GM21717 (cell line): ENCODE results near the gene CFAP157.

ENCODE experiments used
- ATAC-seq: cut with Tn5 transposase; IDR thresholded peaks from one replicate; pipeline ENCODE4 v1.9.1; 2021; ENCODE audit warnings: mild to moderate bottlenecking, moderate library complexity; ENCODE audit not compliant: unreplicated experiment

CFAP157 gene

DNA sequence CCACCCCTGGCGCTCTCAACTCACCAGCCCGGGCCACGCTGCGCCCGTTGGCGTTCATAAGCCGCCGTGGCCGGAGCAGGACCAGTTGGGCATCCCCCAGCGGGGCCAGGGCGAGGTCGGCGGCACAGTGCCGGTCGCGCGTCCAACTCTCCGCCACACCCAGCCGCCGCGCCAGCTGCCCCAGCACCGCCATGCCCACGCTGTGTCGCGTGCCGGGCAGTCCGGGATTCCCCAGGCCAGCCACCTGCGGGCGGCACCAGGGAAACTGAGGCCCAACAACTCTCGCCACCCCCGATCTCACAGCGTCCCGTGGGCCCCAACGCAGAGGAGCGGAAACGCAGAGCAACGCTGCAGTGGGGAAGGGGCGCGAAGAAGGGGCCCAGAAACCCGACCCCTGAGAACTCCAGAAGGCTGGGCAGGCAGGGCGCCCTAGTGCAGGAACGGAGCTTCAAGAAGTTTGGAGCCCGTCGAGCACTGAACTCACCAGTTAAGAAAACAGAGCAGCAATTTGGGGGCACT lies 8.2 kb downstream of the CFAP157 start:
- peak; percentile 12 for ATAC-seq

DNA sequence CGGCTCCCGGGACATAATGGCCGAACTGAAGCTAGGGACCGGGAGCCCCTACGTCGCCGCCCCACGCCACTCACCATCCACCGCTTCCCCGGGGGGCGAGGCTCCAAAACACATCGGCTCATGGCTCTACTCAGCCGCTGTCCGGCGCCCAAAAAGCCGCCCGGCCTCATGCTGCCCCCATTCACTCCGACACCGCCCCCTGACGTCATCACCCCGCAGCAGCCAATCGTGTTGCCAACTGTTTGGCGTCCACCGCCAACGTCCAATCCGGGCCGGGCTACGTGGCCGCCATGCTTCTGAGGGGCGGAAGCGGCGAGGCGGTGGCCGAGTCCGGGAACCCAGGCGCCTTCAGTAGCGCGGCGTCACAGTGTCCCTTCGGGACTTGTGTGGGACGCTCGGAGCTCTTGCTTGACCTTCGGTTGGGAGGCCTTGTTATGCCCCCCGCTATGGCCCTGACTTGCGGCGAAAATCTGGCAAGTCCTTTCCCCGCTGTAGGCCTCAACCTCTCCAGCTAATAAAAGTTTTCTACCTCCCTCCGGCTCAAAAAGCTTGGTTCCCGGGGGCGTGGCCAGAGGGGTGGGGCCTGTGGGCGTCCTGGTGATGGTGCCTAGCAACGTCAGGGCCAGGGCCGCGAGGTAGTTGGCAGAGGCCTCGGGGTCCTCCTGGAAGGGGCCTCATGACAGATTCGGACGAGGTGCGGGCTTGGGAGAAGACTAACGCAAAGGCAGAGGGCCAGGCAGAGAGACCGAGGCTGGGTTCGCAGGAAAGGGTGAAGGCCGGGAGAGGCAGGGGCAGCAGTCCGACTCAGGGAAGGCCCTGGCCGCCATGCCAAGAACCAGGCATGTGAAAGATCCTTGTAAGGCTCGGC lies 8.9 kb downstream of the CFAP157 start, which contains the start of the genes PTRH1 and TTC16:
TSS of gene PTRH1 (minus strand) at position 194 of the 868 bp plus-strand sequence. CDS start at position 170, 24 bp downstream.
TSS of gene TTC16 (plus strand) at position 610 of the 868 bp plus-strand sequence. CDS start at position 677, 67 bp downstream.
- peak; percentile 89 for ATAC-seq

DNA sequence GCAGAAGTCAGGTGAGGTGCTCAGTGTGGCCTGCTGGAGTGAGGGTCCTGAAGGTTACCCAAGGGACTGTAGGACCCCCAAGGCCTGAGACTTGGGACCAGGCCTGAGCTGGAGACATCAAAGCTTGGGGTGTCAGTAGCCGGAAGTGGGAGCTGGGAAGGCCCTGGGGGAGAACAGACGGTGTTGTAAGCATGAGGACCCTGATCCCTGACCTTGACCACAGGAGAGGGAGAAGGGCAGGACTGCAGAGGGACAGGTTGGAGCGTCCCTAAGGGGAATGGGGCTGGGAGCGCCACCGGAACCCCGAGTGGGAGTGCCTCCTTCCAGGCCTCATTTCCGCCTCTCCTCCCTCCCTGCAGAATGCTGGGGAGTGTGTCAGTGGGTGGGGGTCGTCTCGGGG lies 9.6 kb downstream of the CFAP157 start:
- no peak for ATAC-seq

DNA sequence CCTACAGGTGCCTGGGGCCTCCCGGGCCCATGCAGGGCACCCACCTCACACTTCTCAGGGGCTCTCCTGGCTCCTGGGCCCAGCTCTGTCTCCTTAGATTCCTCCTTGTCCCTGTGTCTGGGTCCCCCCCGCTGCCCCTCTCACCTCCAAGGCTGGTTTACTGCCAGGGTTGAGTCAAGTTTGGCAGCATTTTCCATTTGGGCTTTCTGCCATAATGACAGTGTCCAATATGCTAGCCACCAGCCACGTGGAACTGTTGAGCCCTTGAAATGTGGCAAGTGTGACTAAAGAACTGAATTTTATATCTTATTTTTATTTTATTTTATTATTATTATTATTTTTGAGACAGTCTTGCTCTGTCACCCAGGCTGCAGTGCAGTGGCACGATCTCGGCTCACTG lies 11.0 kb downstream of the CFAP157 start:
- no peak for ATAC-seq

DNA sequence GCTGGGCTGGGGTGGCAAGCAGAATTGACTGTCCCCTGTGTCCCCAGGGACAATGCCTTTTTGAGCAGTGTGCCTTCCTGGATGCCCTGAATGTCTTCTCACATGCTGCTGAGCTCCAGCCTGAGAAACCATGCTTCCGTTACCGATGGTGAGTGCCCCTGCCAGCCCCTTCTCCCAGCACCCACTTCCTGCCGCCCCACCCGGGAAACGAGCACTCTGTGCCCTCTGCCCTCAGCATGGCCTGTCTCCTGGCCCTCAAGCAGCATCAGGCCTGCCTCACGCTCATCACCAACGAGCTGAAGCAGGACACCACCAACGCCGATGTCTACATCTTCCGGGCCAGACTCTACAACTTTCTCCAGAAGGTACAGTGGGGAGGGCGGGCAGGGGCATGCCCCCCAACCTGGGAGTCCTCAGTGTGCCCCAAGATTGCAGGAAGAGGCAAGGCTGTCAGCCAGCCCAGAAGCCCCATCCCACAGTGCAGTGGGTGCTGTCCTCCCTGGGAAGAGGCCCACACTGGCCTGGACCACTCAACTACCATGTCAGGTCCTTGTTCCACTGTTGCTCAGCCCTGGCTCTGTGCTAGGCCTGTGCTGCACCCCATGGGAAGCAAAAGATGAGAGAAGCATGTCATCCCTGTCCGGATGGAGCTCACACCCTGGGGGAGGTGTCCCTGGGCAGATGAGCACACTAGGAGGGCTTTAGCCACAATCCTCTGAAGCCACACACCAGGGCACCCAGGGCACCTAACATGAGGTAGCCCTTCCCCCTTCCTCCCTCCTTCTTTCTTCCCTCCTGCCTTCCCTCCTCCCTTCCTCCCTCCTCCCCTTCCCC lies 13.5 kb downstream of the CFAP157 start:
- no peak for ATAC-seq

DNA sequence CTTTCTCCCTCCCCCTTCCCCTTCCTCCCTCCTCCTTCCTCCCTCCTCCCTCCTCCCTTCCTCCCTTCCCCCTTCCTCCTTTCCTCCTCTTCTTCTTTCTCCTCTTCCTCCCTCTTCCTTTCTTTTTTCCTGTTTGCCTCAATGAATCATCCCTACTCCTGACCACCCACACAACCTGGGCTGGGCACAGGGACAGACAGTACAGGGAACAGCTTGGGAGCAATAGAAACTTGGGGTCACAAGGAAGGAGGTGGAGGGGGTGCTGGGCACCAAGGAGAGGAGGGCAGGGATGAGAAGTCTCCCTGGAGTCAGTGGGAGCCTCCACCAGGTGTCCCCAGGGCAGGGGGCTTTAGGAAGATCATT lies 14.1 kb downstream of the CFAP157 start:
- no peak for ATAC-seq

DNA sequence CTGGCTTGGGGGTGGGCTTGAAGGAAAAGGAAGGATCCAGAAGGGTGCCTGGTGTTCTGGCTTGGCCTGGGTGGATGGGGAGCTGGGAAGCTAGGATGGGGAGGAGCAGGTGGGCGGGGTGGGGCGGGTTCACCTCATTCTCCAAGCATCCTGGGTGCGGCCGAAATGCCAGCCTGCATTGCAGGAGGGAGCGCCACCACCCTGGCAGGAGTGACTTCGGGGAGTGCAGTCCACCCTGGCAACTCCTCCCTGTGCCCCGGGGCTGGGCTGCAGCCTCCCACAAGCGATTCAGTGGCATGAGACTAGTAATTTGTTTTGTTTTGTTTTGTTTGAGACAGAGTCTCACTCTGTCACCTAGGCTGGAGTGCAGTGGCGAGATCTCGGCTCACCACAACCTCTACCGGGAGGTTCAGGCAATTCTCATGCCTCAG lies 14.6 kb downstream of the CFAP157 start:
- ATAC-seq, result no peak

DNA sequence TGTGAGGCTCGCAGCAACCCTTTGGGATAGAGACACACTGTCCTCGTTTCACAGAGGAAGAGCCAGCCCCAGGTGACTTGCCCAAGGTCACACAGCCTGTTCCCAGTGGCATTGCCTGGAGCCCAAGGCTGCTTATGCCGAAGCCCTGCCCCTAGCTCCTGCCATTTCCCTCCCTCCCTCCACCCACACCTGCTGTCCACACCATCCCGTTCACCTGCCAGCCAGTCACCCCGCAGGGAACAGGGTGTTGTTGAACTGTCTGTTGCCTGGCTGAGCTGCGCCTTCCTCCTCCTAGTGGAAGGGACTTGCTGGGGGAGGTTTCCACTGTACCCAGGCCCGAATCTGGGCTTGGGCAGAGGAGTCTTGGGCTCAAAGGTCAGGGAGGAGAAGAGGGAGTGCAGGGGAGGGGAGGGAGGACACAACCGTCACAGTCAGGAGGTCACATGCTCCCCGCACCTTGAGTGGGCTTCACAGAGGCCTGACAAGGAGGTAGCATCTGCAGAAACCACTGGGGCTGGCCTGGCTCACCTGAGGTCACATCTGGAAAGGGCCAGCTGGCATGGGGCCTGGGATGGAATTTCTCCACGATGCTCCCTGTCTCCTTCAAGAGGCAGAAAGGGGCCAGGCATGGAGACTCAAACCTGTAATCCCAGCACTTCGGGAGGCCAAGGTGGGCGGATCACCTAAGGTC lies 15.4 kb downstream of the CFAP157 start:
- ATAC-seq, result no peak

DNA sequence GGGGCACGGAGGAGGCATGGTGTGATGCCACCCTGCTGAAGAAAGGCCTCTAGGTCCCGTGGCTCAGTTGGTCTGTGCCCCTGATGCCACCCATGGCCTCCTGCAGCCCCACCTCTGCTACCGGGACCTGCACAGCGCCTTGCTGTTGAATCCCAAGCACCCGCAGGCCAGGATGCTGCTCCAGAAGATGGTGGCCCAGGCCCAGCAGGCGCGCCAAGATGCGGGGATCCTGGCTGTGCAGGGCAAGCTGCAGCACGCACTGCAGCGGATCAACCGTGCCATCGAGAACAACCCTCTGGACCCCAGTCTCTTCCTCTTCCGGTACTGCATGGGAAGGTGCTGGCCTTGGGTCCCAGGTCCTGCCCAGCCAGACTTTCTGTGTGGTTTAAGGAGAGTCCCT lies 16.2 kb downstream of the CFAP157 start:
- no peak for ATAC-seq

DNA sequence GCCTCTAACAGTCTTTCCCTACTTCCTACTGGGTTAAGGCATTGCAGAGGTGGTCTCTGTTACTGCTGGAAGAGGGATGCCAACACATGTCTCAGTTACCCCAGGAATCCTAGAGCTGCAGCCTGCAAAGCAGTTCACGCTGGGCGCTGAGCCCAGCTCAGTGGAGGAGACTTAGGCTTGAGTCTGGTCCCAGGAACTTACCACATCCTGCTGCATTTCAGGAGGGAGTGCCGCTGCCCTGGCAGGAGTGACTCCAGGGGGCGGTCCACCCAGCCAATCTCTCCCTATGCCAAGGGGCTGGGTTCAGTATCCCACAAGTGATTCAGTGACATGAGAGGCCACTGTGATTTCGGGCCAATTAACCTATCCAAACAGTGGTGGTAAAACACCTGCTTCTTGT lies 16.7 kb downstream of the CFAP157 start:
- no peak for ATAC-seq

DNA sequence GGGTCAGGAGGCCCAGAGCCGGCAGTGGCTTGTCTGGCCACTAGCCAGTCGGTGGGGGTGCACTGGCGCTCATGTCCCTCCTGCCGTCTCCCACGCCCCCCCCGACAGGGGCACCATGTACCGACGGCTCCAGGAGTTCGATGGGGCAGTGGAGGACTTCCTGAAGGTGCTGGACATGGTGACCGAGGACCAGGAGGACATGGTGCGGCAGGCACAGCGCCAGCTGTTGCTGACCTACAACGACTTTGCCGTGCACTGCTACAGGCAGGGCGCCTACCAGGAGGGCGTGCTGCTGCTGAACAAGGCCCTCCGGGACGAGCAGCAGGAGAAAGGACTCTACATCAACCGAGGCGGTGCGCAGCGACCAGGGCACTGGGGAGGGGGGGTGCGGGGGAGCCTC lies 17.2 kb downstream of the CFAP157 start:
- ATAC-seq, result no peak

DNA sequence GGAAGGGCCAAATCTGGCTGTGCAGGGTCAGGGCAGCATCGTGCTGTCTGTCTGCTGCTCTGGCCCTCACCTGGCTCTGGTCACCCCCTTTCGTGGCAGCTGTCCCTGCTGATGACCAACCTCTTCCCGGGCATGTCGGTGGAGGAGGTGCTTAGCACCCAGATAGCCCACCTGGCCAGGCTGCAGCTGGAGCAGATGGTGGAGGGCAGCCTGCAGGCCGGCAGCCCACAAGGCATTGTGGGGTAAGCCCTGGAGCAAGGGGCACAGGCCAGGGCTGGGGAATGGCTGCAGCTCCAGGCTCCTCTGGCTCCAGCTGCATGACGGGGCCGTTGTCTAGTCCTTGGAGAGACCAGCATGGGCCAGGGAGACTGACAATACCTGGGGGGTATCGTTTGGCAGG lies 20.1 kb downstream of the CFAP157 start:
- no peak for ATAC-seq

DNA sequence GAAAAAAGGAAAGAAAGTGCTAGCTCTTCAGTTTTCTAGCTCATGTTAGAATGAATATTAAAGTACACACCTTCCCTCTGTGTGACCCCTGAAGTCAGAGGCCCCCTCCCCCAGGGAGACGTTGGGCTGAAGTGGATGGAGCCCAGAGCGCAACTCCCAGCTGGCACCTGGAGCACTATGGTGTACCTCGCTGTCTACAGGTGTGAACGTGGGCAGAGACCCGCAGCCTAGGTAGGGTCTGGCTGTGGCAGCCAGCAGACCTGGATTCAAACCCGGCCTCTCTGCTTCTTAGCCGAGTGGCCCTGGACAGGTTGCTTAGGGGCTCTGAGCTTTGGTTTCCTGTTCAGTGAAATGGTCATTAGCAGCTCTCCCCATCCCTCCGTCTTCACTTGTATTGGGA lies 22.0 kb downstream of the CFAP157 start:
- ATAC-seq, result no peak

DNA sequence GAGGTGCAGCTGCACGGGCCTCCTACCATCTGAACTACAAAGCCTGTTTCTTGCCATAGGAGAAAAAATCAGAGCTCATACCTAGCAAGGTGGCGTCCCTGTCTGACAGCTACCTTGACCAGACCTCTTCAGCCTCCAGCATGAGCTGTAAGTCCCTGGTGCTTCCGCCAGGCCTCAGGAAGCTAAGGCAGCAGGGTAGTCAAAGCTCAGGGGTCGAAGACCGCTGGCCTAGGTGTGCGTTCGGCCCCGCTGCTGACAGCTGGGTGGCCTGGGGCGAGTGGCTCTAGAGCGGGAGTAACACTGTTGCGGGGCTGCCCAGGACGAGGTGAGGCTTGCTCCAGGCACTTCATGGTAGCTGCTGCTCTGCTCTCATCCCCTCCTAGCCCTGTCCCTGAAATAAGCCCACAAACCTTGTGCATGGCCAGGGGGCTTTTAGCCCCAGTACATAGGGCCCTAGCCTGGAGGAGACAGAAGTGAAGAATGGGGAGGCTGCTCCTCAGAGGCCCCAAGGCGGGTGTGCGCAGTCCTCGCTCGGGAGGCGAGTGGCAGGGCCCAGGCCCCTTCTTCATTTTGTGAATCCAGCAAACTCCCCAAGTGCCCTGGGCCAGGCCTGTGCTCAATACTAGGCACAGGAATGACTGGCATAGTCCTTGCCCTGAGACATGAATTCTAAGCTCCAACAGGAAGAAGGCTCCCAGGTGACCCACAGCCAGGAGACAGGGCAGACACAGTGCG lies 22.9 kb downstream of the CFAP157 start:
- ATAC-seq, result no peak

DNA sequence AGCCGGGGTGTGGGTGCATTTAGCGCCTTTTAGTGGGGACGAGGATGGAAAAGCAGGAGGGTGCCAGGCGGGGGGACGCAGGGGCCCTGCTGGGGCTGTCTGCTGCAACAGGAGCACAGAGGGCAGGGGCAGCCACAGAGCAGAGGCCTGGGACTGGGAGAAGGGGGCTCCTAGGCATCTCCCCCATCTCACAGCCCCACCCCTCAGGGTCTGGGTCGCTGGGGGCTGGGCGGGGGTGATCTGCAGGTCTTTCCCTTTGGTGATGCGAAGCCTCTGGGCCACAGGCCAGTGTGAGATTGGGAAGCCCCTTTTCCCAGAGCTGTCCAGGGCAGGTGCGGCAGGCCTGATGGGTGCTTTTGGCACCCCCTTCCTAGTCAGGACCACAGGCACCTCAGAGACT lies 23.5 kb downstream of the CFAP157 start:
- ATAC-seq, result no peak

DNA sequence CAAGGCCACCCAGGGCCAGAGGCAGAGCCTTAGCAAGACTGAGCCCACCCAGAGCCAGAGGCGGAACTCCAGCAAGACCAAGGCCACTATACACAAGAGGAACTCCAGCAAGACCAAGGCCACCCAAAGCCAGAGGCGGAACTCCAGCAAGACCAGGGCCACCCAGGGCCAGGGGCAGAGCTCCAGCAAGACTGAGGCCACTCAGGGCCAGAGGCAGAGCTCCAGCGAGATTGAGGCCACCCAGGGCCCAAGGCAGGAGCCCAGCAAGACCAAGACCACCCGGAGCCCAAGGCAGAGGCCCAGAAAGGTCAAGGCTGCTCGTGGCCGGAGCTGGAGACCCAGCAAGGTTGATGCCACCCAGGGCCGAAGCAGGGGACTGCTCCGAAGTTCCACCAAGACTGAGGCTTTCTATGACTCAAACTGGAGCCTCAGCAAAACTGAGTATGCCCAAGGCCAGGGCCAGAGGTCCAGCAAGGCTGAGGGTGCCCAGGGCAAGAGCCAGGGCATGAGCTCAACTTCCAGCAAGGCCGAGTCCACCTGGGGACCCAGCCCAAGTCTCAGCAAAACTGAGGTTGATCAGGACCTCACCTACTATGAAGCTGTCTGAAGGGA lies 24.1 kb downstream of the CFAP157 start:
- no peak for ATAC-seq

DNA sequence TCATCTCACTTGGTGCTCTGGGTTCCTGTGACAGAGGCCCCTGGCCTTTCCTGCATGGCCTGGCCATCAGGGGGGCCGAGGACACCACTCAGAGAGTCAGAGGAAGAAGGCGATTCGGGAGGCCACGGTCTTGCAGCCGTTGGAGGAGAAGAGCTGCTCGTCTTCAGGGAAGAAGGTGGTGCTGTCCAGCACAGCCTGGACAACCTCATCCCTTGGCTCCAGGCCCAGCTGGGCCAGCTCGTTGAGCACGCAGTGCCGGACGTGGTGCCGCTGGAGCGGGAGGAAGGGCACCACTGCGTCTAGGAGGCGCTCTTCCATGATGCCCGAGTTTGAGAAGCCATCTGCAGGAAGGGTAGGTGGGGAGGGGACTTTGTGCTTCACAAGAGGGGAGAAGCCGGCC lies 25.1 kb downstream of the CFAP157 start:
- ATAC-seq, result no peak

DNA sequence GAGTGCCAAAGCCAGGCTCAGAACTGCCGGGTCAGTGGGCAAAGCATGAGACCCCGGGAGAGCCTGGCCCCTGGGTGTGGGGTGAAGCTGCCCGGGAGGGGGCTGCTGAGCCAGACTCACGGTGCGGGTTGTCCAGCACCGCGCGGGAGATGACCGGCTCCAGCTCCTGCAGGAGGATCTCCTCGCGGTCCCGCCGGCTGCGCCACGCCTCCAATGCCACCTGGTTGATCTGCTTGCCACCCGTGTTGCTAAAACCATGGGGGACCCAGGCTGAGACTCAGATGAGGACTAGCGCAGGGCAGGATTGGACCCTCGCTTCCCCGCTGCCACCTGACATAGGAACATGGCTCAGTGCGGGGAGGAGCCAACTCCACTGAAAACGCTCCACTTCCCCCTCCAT lies 25.7 kb downstream of the CFAP157 start:
- no peak for ATAC-seq

DNA sequence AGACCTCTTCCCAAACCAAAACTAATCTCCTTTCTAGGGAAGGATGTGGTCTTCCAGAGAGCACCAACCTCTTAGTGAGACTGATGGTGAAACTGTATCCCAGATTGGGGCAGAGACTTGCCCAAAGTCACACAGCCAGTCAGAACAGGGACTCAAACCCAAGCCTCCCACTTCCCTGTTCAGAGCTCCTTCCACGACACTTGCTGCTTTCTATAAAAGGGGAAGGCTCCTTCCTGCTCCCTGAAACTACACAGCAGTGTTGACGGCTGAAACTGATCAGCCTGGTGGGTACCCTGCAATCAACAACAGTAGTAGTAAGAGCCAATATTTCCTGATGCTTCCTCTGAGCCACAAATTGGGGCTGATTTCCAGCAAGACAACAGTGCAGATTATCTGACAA lies 26.8 kb downstream of the CFAP157 start:
- ATAC-seq, result no peak

DNA sequence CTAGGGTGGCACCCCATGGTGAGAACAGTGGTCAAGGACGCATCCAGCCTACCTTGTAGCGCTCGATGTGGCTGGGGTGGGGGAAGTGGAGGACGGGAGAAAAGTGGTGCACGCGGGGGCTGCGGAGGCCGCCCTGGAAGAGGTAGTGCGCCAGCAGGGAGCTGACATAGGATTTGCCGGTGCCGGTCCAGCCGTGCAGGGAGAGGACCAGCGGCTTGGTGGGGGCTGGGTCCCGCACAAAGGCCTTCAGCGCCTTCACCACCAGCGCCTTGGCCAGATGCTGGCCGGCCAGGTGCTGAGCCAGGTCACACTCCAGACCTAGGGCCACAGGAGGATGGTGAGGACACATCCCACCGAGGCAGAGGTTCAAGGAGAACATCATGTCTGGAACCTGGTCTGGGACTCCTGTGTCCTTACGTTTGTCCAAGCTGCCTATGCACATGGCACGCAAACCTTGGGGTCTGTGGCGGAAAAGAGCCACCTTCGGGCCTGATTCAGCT lies 27.5 kb downstream of the CFAP157 start:
- no peak for ATAC-seq
